Spinal cord (tissue), 10 donors: ENCODE data around the gene CIB4. TPM values are rescaled to one million over a fixed set of nuclear protein-coding genes. Genes with fewer than 3 reads are reported as not detected.

ENCODE experiments used
- DNase-seq, 6 donors: peaks; one replicate each; pipeline versions ENCODE4 v3.0.0 to v3.0.0-alpha.2; 2013 to 2015; ENCODE audit warnings: low spot score in 6 of 6, low read depth in 4 of 6
- H3K27ac ChIP-seq: one replicate; pipeline ENCODE4 v1.5.1; 2013; ENCODE audit warnings: low read depth, low read length, control low read depth
- H3K27me3 ChIP-seq: one replicate; pipeline ENCODE4 v1.6.1; 2013; ENCODE audit warnings: low read length; ENCODE audit not compliant: control insufficient read depth, insufficient read depth
- H3K36me3 ChIP-seq: one replicate; pipeline ENCODE4 v1.6.1; 2013; ENCODE audit warnings: low read length; ENCODE audit not compliant: control insufficient read depth, insufficient read depth
- H3K4me1 ChIP-seq: one replicate; pipeline ENCODE4 v1.6.1; 2013; ENCODE audit warnings: low read length; ENCODE audit not compliant: control insufficient read depth, insufficient read depth
- H3K4me3 ChIP-seq: one replicate; pipeline ENCODE4 v1.5.1; 2013; ENCODE audit warnings: low read depth, low read length, control low read depth
- H3K9me3 ChIP-seq: one replicate; pipeline ENCODE4 v1.6.1; 2013; ENCODE audit warnings: low read length; ENCODE audit not compliant: control insufficient read depth, insufficient read depth
- WGBS: methylation state at CpG from one replicate; pipeline ENCODE4 v1.1.5; 2013; ENCODE audit warnings: missing lambda C conversion rate; ENCODE audit not compliant: insufficient coverage; 5-methylcytosine and 5-hydroxymethylcytosine counted together
- polyA plus RNA-seq, 2 donors: library from polyadenylated mRNA; unstranded; fragments of 120-200 nt; gene quantifications; one replicate each; pipeline ENCODE4 v1.2.1, GENCODE V29; 2013; ENCODE audit not compliant: insufficient read length in 2 of 2
- small RNA-seq: library from RNA; depleted of rRNA; stranded (forward); fragments of <200 nt; gene quantifications from one replicate; pipeline ENCODE3, GENCODE V24; 2014; ENCODE audit warnings: low replicate concordance
- total RNA-seq, 2 donors: library from RNA; depleted of rRNA in 1 of 2; stranded (reverse); fragments of 120-200 nt in 1 of 2; fragments of >200 nt in 1 of 2; gene quantifications; one replicate each; pipeline versions ENCODE4 v1.2.3 to v1.2.4, GENCODE V29; 2013 to 2014
- donor health status: healthy.

CIB4 gene
- total and polyA plus RNA-seq, 4 donors = 0.27 to 0.83 (median 0.50) TPM; not detected in 1

DNA sequence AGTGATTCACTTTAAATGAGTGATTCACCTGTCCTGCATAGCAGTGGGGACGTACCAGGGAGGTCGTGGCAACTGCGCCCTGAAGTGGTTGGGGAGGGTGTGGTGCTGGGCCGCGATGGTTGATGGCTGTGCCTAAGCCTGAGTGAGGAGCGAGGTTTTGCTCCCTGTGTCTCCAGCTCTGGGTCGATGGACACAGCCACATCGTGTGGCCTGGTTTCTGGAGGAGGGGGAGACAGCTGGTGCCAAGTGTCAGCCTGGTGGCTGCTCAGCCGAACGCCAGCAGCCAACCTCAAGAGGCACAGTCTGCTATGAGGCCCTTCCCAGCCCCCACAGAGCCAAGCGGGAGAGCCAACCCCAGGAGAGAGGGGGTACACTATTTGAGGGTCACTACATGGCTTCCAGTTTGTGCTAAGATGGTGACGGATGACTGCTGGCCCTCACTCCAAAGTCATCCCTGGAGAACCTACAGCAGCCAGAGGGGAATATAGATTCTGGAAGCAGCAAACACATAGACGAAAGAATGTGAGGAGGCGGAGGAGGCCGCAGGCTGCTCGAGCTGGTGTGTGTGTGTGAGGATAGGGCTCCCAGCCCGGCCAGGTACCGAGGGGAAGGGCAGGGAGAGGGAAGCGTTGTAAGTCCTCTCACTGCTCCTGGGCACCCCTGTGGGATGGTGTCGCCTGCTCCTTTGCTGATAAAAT lies 104.6 kb downstream of the CIB4 start:
- H3K4me3 ChIP-seq = no peak overlapping the region
- no peak overlapping the region for H3K27ac ChIP-seq
- no peaks in the 10 kb centered on the region for H3K9me3 ChIP-seq
- peaks cover 12% of the 10 kb centered on the region for H3K4me1 ChIP-seq
- DNase-seq = no peak
- H3K36me3 ChIP-seq = peaks cover 4% of the 10 kb centered on the region
- no peaks in the 10 kb centered on the region for H3K27me3 ChIP-seq
- 79% methylated on average over 18 of the region's 20 CpGs for WGBS

GRCh38 chr2:26535663-26536275 lies 105.4 kb downstream of the CIB4 start:
- WGBS = 93% methylated on average over 7 of the region's 8 CpGs
- Histone ChIP-seq H3K9me3 (no peaks in the 10 kb centered on the region), H3K27ac (no peak overlapping the region), H3K4me3 (no peak overlapping the region), H3K4me1 (peaks cover 15% of the 10 kb centered on the region), H3K36me3 (peaks cover 4% of the 10 kb centered on the region), H3K27me3 (no peaks in the 10 kb centered on the region)
- DNase-seq = no peak

DNA sequence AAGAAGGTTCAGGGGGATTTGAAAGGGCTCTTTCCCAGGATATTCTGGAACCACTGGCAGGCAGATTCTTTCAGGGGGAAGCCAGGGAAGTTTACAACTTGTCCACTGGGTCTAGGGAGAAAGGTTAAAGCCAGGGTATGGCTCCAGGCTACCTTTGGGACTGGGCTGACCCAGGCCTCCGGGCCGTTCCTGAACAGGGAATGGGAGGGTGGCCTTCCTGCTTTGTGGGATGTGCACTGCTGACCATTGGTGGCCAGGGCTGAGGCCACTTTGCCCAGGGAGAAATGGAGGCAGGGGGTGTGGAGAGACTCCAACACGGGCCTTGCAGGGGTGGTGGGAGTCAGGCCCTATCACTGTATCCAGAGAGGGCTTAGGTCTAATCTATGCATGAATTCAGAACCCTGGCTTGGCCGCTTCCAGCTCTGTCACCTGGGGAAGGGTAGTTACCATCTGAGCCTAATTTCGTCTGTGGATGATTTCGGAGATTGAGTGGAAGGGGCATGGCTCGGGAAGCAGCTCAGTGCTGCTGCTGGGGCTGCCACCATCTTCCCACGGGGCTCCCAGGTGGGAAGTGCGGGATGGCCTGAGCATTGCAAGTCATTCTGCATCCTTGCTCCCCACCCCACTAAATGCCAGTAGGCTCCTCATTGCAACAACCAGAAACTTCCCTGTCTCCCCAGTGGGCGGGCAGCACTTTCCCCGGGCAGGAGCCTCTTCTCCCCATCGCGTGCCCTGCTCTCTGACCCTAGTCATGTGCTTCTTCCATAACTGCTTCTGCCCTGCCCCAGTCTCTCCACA lies 106.1 kb downstream of the CIB4 start:
- no peak overlapping the region for H3K27ac ChIP-seq
- H3K4me3 ChIP-seq = no peak overlapping the region
- H3K27me3 ChIP-seq = no peaks in the 10 kb centered on the region
- no peaks in the 10 kb centered on the region for H3K9me3 ChIP-seq
- peaks cover 4% of the 10 kb centered on the region for H3K36me3 ChIP-seq
- H3K4me1 ChIP-seq = peaks cover 18% of the 10 kb centered on the region
- DNase-seq = no peak
- 94% methylated on average over 12 of the region's 13 CpGs for WGBS

DNA sequence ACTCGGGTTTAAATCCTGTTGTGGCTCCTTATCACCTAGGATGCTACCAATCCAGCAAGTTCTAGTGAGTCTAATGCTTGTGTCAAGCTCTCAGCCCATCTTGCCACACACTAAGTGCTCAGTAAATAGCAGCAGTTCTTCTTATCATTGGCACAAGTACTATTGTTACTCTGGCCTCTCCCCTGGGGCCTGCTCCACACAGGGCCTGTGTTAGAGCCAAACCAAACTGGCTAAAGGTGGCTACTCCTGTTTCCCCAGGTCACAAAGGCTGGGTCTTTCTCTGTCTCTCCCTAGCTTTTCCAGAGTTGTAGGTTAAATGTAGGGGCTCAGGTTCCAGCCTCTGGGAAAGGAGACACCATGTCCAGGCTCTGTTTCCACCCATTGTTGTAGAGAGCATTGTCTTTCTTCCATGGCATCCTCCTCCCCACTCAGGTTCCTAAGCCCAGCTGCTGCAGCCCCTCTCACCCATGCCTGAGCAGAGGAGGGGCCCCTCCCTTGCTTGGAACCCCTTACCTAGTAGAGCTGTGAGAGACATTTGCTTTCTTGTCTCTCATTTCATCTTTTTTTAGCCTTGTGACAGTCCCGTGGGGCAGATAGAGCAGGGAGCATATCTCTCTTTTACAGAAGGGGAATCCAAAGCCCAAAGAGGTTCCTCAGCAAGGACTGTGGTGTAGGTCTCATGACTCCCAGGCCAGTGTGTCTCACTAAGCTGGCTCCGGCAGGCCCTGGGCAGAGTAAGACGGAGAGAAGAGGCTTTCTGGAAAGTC lies 106.9 kb downstream of the CIB4 start:
- Histone ChIP-seq H3K4me3 (no peak overlapping the region), H3K9me3 (no peaks in the 10 kb centered on the region), H3K4me1 (peaks cover 26% of the 10 kb centered on the region), H3K36me3 (peaks cover 4% of the 10 kb centered on the region), H3K27me3 (no peaks in the 10 kb centered on the region), H3K27ac (no peak overlapping the region)
- DNase-seq = no peak
- 79% methylated on average over 4 of the region's 4 CpGs for WGBS

GRCh38 chr2:26533661-26534060 lies 107.5 kb downstream of the CIB4 start:
- no peak for DNase-seq
- Histone ChIP-seq H3K36me3 (peaks cover 4% of the 10 kb centered on the region), H3K4me3 (no peak overlapping the region), H3K27ac (no peak overlapping the region), H3K27me3 (no peaks in the 10 kb centered on the region), H3K9me3 (no peaks in the 10 kb centered on the region), H3K4me1 (peaks cover 31% of the 10 kb centered on the region)
- WGBS = 96% methylated on average over 7 of the region's 7 CpGs

DNA sequence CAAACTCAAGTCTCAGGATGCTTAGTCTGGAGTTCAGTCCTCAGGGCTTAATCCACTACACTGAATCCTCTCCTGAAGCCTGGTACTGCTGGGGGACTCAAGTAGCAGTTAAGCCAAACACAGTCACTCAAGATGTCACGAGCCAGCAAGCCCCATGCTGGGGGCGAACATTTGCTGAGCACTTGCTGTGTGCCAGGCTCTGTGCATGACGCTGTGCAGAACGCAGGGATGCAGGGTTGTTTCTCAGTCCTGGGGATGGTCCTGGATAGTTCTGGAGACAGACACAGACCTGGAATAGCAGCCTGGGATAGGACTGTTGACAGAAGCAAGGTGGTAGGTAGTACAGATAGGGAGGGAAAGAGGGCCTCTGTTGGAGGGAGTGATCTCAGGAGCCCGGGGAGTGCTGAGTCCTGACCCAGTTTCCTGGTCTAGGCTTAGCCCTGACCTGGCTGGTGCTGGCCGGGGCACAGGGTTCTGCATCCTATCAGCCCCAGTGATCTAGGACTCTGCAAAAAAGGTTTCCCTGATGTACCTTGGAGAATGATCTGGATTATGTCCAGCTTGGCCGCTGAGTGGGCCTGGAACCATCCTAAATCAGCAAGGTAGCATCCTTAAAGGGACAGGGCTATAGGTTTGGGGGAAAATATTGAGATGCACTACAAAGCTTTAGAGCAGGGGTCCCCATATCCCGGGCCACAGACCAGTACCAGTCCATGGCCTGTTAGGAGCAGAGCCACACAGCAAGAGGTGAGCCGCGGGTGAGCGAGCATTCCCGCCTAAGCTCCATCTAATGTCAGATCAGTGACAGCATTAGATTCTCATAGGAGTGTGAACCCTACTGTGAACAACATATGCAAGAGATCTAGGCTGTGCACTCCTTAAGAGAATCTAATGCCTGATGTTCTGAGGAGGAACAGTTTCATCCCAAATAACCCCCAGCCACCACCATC lies 108.6 kb downstream of the CIB4 start:
- no peaks in the 10 kb centered on the region for H3K9me3 ChIP-seq
- peaks cover 32% of the 10 kb centered on the region for H3K4me1 ChIP-seq
- no peaks in the 10 kb centered on the region for H3K27me3 ChIP-seq
- H3K27ac ChIP-seq = no peak overlapping the region
- no peak overlapping the region for H3K4me3 ChIP-seq
- WGBS = 79% methylated on average over 8 of the region's 12 CpGs
- H3K36me3 ChIP-seq = peaks cover 4% of the 10 kb centered on the region
- DNase-seq = no peak

Small RNA genes within 50 kb of the gene (small RNA-seq; reads per million reads assigned to genes)
- gene AC015977.1 = not detected

Other genes starting within 250 kb of the CIB4 start
- 10 to 100 TPM in 1 of 2 donors, 1 to 10 TPM in 1; 4.6 to 11.3 TPM for gene DRC1, start 239.4 kb downstream of the CIB4 start, total RNA-seq
- 1 to 10 TPM; 5.0 to 6.9 TPM for gene DRC1, start 239.4 kb downstream of the CIB4 start, polyA plus RNA-seq
- 1 to 10 TPM; 1.6 to 5.3 TPM for gene OTOF, start 163.2 kb downstream of the CIB4 start, total RNA-seq
- gene OTOF, start 163.2 kb downstream of the CIB4 start, polyA plus RNA-seq = 1 to 10 TPM; 5.7 to 6.6 TPM
- gene KCNK3, start 51.4 kb upstream of the CIB4 start, total RNA-seq = 10 to 100 TPM in 1 of 2 donors, 1 to 10 TPM in 1; 6.2 to 13.4 TPM
- gene KCNK3, start 51.4 kb upstream of the CIB4 start, polyA plus RNA-seq = 10 to 100 TPM; 35.4 to 36.0 TPM
- gene SLC35F6, start 122.9 kb upstream of the CIB4 start, total RNA-seq = 10 to 100 TPM; 21.1 to 23.8 TPM
- 10 to 100 TPM; 23.2 to 23.4 TPM for gene SLC35F6, start 122.9 kb upstream of the CIB4 start, polyA plus RNA-seq
- 1 to 10 TPM; 2.8 to 5.5 TPM for gene CENPA, start 144.7 kb upstream of the CIB4 start, total RNA-seq
- 1 to 10 TPM; 5.2 to 7.4 TPM for gene CENPA, start 144.7 kb upstream of the CIB4 start, polyA plus RNA-seq
- gene DPYSL5, start 206.8 kb upstream of the CIB4 start, total RNA-seq = 10 to 100 TPM; 30.6 to 56.5 TPM
- 100 to 1,000 TPM; 225 to 226 TPM for gene DPYSL5, start 206.8 kb upstream of the CIB4 start, polyA plus RNA-seq